Progenitor cell of endocrine pancreas (in vitro differentiated cells): ENCODE data around the gene SPRY2. TPM values are rescaled to one million over a fixed set of nuclear protein-coding genes. Genes with fewer than 3 reads are reported as not detected.

Experiments used
- DNase-seq: peaks from one replicate; pipeline ENCODE4 v3.0.0; 2021; ENCODE audit warnings: low spot score; ENCODE audit not compliant: unreplicated experiment
- H3K27ac Mint-ChIP-seq: 2 replicates; pipeline ENCODE4 v1.8.0; 2021; ENCODE audit warnings: mild to moderate bottlenecking, moderate library complexity, mixed read lengths
- H3K27me3 Mint-ChIP-seq: 2 replicates; pipeline ENCODE4 v1.8.0; 2021; ENCODE audit warnings: mixed read lengths
- H3K36me3 Mint-ChIP-seq: 2 replicates; pipeline ENCODE4 v1.8.0; 2022; ENCODE audit warnings: mixed read lengths; ENCODE audit not compliant: insufficient read depth
- H3K4me1 Mint-ChIP-seq: 2 replicates; pipeline ENCODE4 v1.8.0; 2021; ENCODE audit warnings: low read depth, mixed read lengths
- H3K4me3 Mint-ChIP-seq: 2 replicates; pipeline ENCODE4 v1.8.0; 2021; ENCODE audit warnings: low read depth, mild to moderate bottlenecking, moderate library complexity, mixed read lengths
- H3K9me3 Mint-ChIP-seq: 2 replicates; pipeline ENCODE4 v1.8.0; 2021; ENCODE audit warnings: low read depth, mixed read lengths
- total RNA-seq: library from RNA; stranded (reverse); gene quantifications from 2 replicates; pipeline ENCODE4 v1.2.1, GENCODE V29; 2021
- TF ChIP-seq, protein P1 (sequence below): fragments of 200-600 bp; sonication (generic); IDR thresholded peaks from one replicate; pipeline ENCODE4 v1.5.0; 2021; ENCODE audit warnings: antibody characterized with exemption, mild to moderate bottlenecking; ENCODE audit not compliant: unreplicated experiment

Gene SPRY2
- total RNA-seq, 1 donor from 2014 or later: 145 TPM

DNA sequence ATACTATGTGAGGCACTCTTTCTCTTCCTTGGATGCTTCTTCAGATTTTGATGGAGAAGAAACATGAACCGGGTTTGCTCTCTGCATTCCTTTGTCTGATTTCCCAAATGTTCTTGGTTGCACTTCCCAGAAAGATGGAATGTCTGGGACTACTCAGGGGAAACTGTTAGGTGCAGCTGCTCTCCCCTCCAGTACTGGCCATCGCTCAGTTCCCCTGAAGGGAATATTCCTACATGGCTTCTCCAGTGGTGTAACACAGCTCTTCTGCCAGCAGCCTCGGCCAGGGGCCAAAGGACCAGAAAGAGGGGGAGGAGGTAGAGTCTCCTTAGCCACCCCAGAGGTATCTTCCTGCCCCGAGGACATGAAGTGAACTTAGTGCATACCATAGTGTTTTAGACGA is 33.5 kb upstream of the SPRY2 start:
- TF ChIP-seq, protein P1, sequence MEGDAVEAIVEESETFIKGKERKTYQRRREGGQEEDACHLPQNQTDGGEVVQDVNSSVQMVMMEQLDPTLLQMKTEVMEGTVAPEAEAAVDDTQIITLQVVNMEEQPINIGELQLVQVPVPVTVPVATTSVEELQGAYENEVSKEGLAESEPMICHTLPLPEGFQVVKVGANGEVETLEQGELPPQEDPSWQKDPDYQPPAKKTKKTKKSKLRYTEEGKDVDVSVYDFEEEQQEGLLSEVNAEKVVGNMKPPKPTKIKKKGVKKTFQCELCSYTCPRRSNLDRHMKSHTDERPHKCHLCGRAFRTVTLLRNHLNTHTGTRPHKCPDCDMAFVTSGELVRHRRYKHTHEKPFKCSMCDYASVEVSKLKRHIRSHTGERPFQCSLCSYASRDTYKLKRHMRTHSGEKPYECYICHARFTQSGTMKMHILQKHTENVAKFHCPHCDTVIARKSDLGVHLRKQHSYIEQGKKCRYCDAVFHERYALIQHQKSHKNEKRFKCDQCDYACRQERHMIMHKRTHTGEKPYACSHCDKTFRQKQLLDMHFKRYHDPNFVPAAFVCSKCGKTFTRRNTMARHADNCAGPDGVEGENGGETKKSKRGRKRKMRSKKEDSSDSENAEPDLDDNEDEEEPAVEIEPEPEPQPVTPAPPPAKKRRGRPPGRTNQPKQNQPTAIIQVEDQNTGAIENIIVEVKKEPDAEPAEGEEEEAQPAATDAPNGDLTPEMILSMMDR: no peak
- H3K36me3 Mint-ChIP-seq: no peaks in the 10 kb centered on the region
- H3K4me1 Mint-ChIP-seq: peaks cover 9% of the 10 kb centered on the region
- DNase-seq: no peak
- H3K27ac Mint-ChIP-seq: no peak overlapping the region
- no peak overlapping the region for H3K4me3 Mint-ChIP-seq
- no peaks in the 10 kb centered on the region for H3K9me3 Mint-ChIP-seq
- no peaks in the 10 kb centered on the region for H3K27me3 Mint-ChIP-seq

DNA sequence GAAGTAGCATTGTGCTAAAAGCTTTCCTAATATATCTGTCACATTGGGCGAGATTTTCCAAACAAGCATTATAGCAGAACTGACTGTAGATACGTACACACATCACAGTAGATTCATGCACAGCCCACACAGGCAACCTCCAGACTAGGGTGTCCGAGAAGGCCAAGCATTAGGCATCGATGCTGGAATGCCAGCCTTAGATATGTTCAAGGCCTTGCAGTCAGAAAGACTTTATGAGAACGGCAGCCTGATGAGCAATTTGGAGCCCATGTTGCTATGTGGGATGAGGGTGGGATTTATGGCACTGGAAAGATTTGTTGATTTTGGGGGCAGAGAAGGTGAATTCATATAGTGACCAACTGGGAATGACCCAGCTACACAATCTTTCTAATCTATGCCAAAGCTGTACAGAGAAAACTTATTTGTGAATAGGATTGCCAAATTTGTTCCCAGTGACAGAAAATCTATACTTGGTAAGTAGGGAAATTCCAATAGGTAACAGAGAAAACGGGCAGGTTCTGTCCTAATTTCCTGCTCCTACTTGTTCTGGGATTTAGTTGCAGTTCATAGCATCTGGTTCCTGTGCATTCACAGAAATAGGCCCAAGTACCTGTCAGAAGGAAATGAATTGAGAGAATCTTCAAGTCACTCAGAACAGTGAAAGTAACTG is 31.0 kb upstream of the SPRY2 start:
- TF ChIP-seq, protein P1: no peak
- no peak overlapping the region for H3K27ac Mint-ChIP-seq
- H3K4me1 Mint-ChIP-seq: peaks cover 12% of the 10 kb centered on the region
- no peak for DNase-seq
- no peak overlapping the region for H3K4me3 Mint-ChIP-seq
- H3K27me3 Mint-ChIP-seq: no peaks in the 10 kb centered on the region
- H3K36me3 Mint-ChIP-seq: no peaks in the 10 kb centered on the region
- no peaks in the 10 kb centered on the region for H3K9me3 Mint-ChIP-seq

DNA sequence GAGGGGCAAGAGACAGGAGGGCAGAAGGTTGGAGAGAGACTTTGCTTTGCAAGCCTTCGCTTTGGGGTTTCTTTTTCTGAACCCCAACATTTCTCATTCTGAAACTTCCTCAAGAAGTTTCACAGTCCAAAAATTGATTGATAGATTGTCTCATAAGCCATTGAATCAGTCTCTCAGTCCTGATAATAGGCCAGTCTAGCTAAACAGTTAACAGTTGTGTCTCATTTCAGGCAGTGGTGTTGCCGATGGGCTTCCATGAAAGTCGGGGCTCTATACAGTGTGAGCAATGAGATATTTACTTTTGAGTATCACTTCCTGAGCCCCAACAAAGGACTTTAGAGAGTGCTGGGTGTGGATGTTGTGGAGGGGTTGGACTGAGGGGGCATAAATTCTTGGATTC is 26.5 kb upstream of the SPRY2 start:
- Mint-ChIP-seq H3K36me3 (no peaks in the 10 kb centered on the region), H3K27me3 (no peaks in the 10 kb centered on the region), H3K4me3 (no peak overlapping the region), H3K9me3 (no peaks in the 10 kb centered on the region), H3K27ac (peak overlapping the region; percentile 37), H3K4me1 (peaks cover 22% of the 10 kb centered on the region)
- no peak for DNase-seq
- TF ChIP-seq, protein P1: no peak

DNA sequence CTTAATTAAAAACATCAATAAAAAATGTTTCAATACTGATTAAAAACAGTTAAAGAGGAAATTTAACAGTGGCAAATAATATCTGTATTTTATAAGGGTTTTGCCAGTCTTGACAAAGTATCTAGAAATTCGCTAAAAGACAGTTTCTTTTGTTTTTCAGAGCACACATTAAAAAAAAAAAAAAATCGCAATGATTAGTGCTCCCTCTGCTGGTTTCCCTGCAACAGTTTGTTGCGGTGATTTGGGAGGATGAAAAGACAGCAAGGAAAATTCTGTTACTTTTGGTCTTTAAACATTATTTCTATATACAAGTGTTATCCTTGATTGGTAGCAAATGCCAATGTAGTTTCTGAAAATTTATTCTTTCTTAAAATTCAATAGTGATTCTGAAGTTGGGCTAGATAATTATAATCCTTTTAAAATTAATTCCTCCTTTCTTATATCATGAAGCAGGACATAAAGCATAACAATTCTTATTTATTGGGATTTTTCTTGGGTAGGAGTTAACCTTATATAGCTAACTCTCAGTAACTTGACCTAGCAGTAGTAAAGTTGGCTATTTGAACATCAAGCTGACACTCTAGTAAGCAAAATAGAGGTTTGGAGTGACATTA is 23.1 kb upstream of the SPRY2 start:
- H3K4me3 Mint-ChIP-seq: no peak overlapping the region
- DNase-seq: no peak
- H3K27me3 Mint-ChIP-seq: no peaks in the 10 kb centered on the region
- no peaks in the 10 kb centered on the region for H3K9me3 Mint-ChIP-seq
- peaks cover 41% of the 10 kb centered on the region for H3K4me1 Mint-ChIP-seq
- H3K27ac Mint-ChIP-seq: no peak overlapping the region
- TF ChIP-seq, protein P1: peak; percentile 85
- no peaks in the 10 kb centered on the region for H3K36me3 Mint-ChIP-seq

DNA sequence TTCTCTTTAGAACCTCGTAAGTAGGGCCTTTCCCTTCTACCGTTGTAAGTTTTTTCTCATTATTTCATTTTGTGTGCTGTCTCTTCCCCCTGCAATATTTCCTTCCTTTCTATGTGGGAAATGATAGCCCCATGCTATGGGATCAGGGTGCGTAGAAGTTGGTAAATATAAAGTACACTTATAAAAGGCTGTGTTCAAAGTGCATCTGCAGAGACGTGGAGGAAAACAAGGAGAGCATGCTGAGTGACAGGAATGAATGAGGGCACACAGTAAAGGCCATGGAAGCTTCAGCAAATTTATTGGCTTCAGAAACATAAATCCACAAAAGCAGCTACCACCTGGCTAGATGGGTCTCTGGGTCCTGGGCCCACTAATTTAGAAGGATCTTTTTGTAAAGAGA is 21.6 kb upstream of the SPRY2 start:
- DNase-seq: no peak
- Mint-ChIP-seq H3K4me3 (no peak overlapping the region), H3K36me3 (no peaks in the 10 kb centered on the region), H3K9me3 (no peaks in the 10 kb centered on the region), H3K27me3 (no peaks in the 10 kb centered on the region), H3K4me1 (peaks cover 39% of the 10 kb centered on the region), H3K27ac (peak overlapping the region; percentile 87)
- TF ChIP-seq, protein P1: no peak
